Smooth muscle cell (in vitro differentiated cells): ENCODE results near the gene SLC38A4. TPM values are rescaled to one million over a fixed set of nuclear protein-coding genes. Genes with fewer than 3 reads are reported as not detected.

Experiments
- DNase-seq: peaks from one replicate; lab custom pipeline; 2025; ENCODE audit not compliant: unreplicated experiment; lab: John Stamatoyannopoulos, UW
- H2AFZ ChIP-seq: fragments of 200-600 bp; sonication (generic); 2 replicates; pipeline ENCODE4 v1.6.0; 2016; ENCODE audit warnings: antibody characterized with exemption, low read depth, mild to moderate bottlenecking
- H3F3A ChIP-seq: fragments of 200-600 bp; sonication (generic); 2 replicates; pipeline ENCODE4 v1.6.0; 2017; ENCODE audit warnings: antibody characterized with exemption, low read depth
- H3K27ac ChIP-seq: fragments of 200-600 bp; sonication (generic); 2 replicates; pipeline ENCODE4 v1.5.1; 2016; ENCODE audit warnings: low read depth, mild to moderate bottlenecking
- H3K27me3 ChIP-seq: fragments of 200-600 bp; sonication (generic); 2 replicates; pipeline ENCODE4 v1.6.1; 2016; ENCODE audit warnings: low read depth, mild to moderate bottlenecking
- H3K36me3 ChIP-seq: fragments of 200-600 bp; sonication (generic); 2 replicates; pipeline ENCODE4 v1.5.1; 2016; ENCODE audit warnings: low read depth
- H3K4me1 ChIP-seq: fragments of 200-600 bp; sonication (generic); 2 replicates; pipeline ENCODE4 v1.5.1; 2016; ENCODE audit warnings: low read depth
- H3K4me2 ChIP-seq: fragments of 200-600 bp; sonication (generic); 2 replicates; pipeline ENCODE4 v1.6.0; 2016; ENCODE audit warnings: mild to moderate bottlenecking
- H3K4me3 ChIP-seq: fragments of 200-600 bp; sonication (generic); 2 replicates; pipeline ENCODE4 v1.5.1; 2016; ENCODE audit warnings: mild to moderate bottlenecking
- H3K79me2 ChIP-seq: fragments of 200-600 bp; sonication (generic); 2 replicates; pipeline ENCODE4 v1.6.0; 2016; ENCODE audit warnings: low read depth, mild to moderate bottlenecking
- H3K9ac ChIP-seq: fragments of 200-600 bp; sonication (generic); 2 replicates; pipeline ENCODE4 v1.6.0; 2016; ENCODE audit warnings: low read depth
- H3K9me3 ChIP-seq: fragments of 200-600 bp; sonication (generic); replicated peaks from 2 replicates; pipeline ENCODE4 v1.5.1; 2016; ENCODE audit warnings: low read depth
- H4K20me1 ChIP-seq: fragments of 200-600 bp; sonication (generic); 2 replicates; pipeline ENCODE4 v1.6.0; 2016; ENCODE audit warnings: low read depth
- CTCF ChIP-seq: fragments of 200-600 bp; sonication (generic); IDR thresholded peaks from 2 replicates; pipeline ENCODE4 v1.5.1; 2017; ENCODE audit warnings: borderline replicate concordance, mild to moderate bottlenecking, antibody characterized with exemption; ENCODE audit not compliant: insufficient read depth, poor library complexity, severe bottlenecking
- WGBS: methylation state at CpG from one replicate; pipeline ENCODE4 v1.1.7; 2016; ENCODE audit warnings: low lambda C conversion rate; 5-methylcytosine and 5-hydroxymethylcytosine counted together
- polyA plus RNA-seq: library from polyadenylated mRNA; unstranded; fragments of >200 nt; fragmentation: Nextera tagmentation; extraction: Ambion mirVana; gene quantifications from 2 replicates; pipeline ENCODE4 v1.2.1, GENCODE V29; 2016
- total RNA-seq: library from RNA; depleted of rRNA; stranded (reverse); fragments of >200 nt; gene quantifications from 2 replicates; pipeline ENCODE4 v1.2.3, GENCODE V29; 2014

The SLC38A4 gene
- total and polyA plus RNA-seq, 2 experiments from 2014 or later, result 0.77 to 2.7 TPM

- H3K4me3 ChIP-seq, result no peak overlapping the region
- whole genome bisulfite sequencing, result 89% methylated on average over 2 of the region's 2 CpGs
- no peaks in the 10 kb centered on the region for H4K20me1 ChIP-seq
- H3K27ac ChIP-seq, result no peak overlapping the region
- no peak overlapping the region for H3K4me2 ChIP-seq
- H3F3A ChIP-seq, result no peaks in the 10 kb centered on the region
- no peaks in the 10 kb centered on the region for H3K36me3 ChIP-seq
- no peak overlapping the region for H3K9ac ChIP-seq
- H2AFZ ChIP-seq, result no peak overlapping the region
- no peak for TF ChIP-seq CTCF
- no peak for DNase-seq
- no peaks in the 10 kb centered on the region for H3K27me3 ChIP-seq
- no peaks in the 10 kb centered on the region for H3K9me3 ChIP-seq
- no peaks in the 10 kb centered on the region for H3K4me1 ChIP-seq
- H3K79me2 ChIP-seq, result no peaks in the 10 kb centered on the region
Observed at GRCh38 chr12:46814143-46814542, 11.7 kb downstream of the SLC38A4 start.

GRCh38 chr12:46811185-46811584, 14.6 kb downstream of the SLC38A4 start:
- Histone ChIP-seq H3K4me2 (no peak overlapping the region), H3F3A (no peaks in the 10 kb centered on the region), H3K4me3 (no peak overlapping the region), H3K36me3 (no peaks in the 10 kb centered on the region), H4K20me1 (no peaks in the 10 kb centered on the region), H3K4me1 (no peaks in the 10 kb centered on the region), H3K27ac (no peak overlapping the region), H3K9ac (no peak overlapping the region), H3K79me2 (no peaks in the 10 kb centered on the region), H3K9me3 (no peaks in the 10 kb centered on the region), H3K27me3 (no peaks in the 10 kb centered on the region), H2AFZ (no peak overlapping the region)
- 77% methylated on average over 1 of the region's 1 CpG for WGBS
- DNase-seq, result no peak
- TF ChIP-seq CTCF, result no peak

GRCh38 chr12:46808955-46809697, 16.7 kb downstream of the SLC38A4 start:
- no peak overlapping the region for H3K9ac ChIP-seq
- no peak overlapping the region for H2AFZ ChIP-seq
- H3K4me1 ChIP-seq, result no peaks in the 10 kb centered on the region
- no peaks in the 10 kb centered on the region for H3F3A ChIP-seq
- H3K79me2 ChIP-seq, result no peaks in the 10 kb centered on the region
- H3K36me3 ChIP-seq, result no peaks in the 10 kb centered on the region
- no peaks in the 10 kb centered on the region for H4K20me1 ChIP-seq
- H3K4me2 ChIP-seq, result no peak overlapping the region
- no peak for TF ChIP-seq CTCF
- no peaks in the 10 kb centered on the region for H3K9me3 ChIP-seq
- DNase-seq, result no peak
- no peak overlapping the region for H3K27ac ChIP-seq
- 78% methylated on average over 5 of the region's 5 CpGs for WGBS
- no peak overlapping the region for H3K4me3 ChIP-seq
- H3K27me3 ChIP-seq, result no peaks in the 10 kb centered on the region

GRCh38 chr12:46808317-46808716, 17.5 kb downstream of the SLC38A4 start:
- no peak overlapping the region for H3K27ac ChIP-seq
- H3F3A ChIP-seq, result no peaks in the 10 kb centered on the region
- WGBS, result 97% methylated on average over 2 of the region's 2 CpGs
- TF ChIP-seq CTCF, result no peak
- H3K79me2 ChIP-seq, result no peaks in the 10 kb centered on the region
- no peak overlapping the region for H2AFZ ChIP-seq
- no peaks in the 10 kb centered on the region for H3K36me3 ChIP-seq
- no peak overlapping the region for H3K9ac ChIP-seq
- H3K4me3 ChIP-seq, result no peak overlapping the region
- no peak overlapping the region for H3K4me2 ChIP-seq
- no peaks in the 10 kb centered on the region for H3K9me3 ChIP-seq
- H3K27me3 ChIP-seq, result no peaks in the 10 kb centered on the region
- H3K4me1 ChIP-seq, result no peaks in the 10 kb centered on the region
- DNase-seq, result no peak
- H4K20me1 ChIP-seq, result no peaks in the 10 kb centered on the region
